Esophagus muscularis mucosa (tissue), 4 donors: ENCODE results near the gene MOB3B. TPM values are rescaled to one million over a fixed set of nuclear protein-coding genes. Genes with fewer than 3 reads are reported as not detected.
A peak's percentile ranks its signal among the peaks of the same experiment; 100 is the strongest.

Experiments used
- DNase-seq: peaks from one replicate; pipeline ENCODE4 v3.0.0-alpha.2; 2017; ENCODE audit errors: extremely low spot score
- H3K27ac ChIP-seq, 4 donors: fragments of 200-600 bp; sonication (generic); replicated peaks in 1 of 4; 1 replicate in 3 of 4; 2 replicates in 1 of 4; pipeline ENCODE4 v1.5.1; 2016 to 2019; ENCODE audit warnings: mild to moderate bottlenecking in 1 of 4
- H3K27me3 ChIP-seq, 4 donors: fragments of 200-600 bp; sonication (generic); one replicate each; pipeline versions ENCODE4 v1.5.1 to v1.6.0; 2016 to 2019
- H3K36me3 ChIP-seq, 4 donors: fragments of 200-600 bp; sonication (generic); one replicate each; pipeline ENCODE4 v1.5.1; 2016 to 2019
- H3K4me1 ChIP-seq, 4 donors: fragments of 200-600 bp; sonication (generic); one replicate each; pipeline ENCODE4 v1.5.1; 2016 to 2019
- H3K4me3 ChIP-seq, 4 donors: fragments of 200-600 bp; sonication (generic); 1 replicate in 2 of 4; 2 replicates in 2 of 4; pipeline ENCODE4 v1.5.1; 2016 to 2019; ENCODE audit warnings: mild to moderate bottlenecking in 4 of 4, moderate library complexity in 1 of 4
- H3K9me3 ChIP-seq, 4 donors: fragments of 200-600 bp; sonication (generic); 1 replicate in 3 of 4; 2 replicates in 1 of 4; pipeline ENCODE4 v1.5.1; 2016 to 2019
- CTCF ChIP-seq, 3 experiments: fragments of 200-600 bp in 2 of 3; fragments of 450-650 bp in 1 of 3; sonication (generic) in 2 of 3; IDR thresholded peaks; one replicate each; pipeline ENCODE4 v1.5.1; 2017 to 2019; ENCODE audit warnings: antibody characterized with exemption in 3 of 3, mild to moderate bottlenecking in 2 of 3, moderate library complexity in 1 of 3
- EP300 ChIP-seq: sonication (generic); formaldehyde crosslinking; IDR thresholded peaks from one replicate; pipeline ENCODE4 v1.6.1; 2017; ENCODE audit warnings: antibody characterized with exemption
- POLR2A ChIP-seq: fragments of 450-650 bp; IDR thresholded peaks from one replicate; pipeline ENCODE4 v1.6.1; 2017; ENCODE audit warnings: antibody characterized with exemption, moderate library complexity, mild to moderate bottlenecking, low read depth
- POLR2AphosphoS5 ChIP-seq, 2 donors: sonication (generic); formaldehyde crosslinking; IDR thresholded peaks; one replicate each; pipeline ENCODE4 v1.6.1; 2017; ENCODE audit warnings: antibody characterized with exemption in 2 of 2
- WGBS: methylation state at CpG from one replicate; pipeline ENCODE4 v1.1.5; 2018; 5-methylcytosine and 5-hydroxymethylcytosine counted together
- intact Hi-C: fragments of 100-400 bp; cut with DNase I; formaldehyde crosslinking; loops from one replicate; pipeline ENCODE4 v1.15.1; 2023
- total RNA-seq, 4 donors: library from RNA; depleted of rRNA; stranded (reverse); fragments of >200 nt; gene quantifications; one replicate each; pipeline versions ENCODE4 v1.1.0 to v1.2.1, GENCODE V29; 2016

The MOB3B gene
- total RNA-seq, 4 donors from 2014 or later: 7.6 to 11.6 (median 9.5) TPM

- DNase-seq: no peak
- Histone ChIP-seq H3K9me3 (no peaks in the 10 kb centered on the region), H3K27ac (peak overlapping the region in 1 of 4 donors; percentile 10), H3K4me3 (no peak overlapping the region), H3K4me1 (peaks cover 0 to 34% (median 23%) of the 10 kb centered on the region in 4 donors), H3K27me3 (no peaks in the 10 kb centered on the region), H3K36me3 (peaks cover 0 to 8% (median 0%) of the 10 kb centered on the region in 4 donors)
- intact Hi-C loops: no loop called here
- WGBS: 62% methylated on average over 5 of the region's 5 CpGs
- TF ChIP-seq POLR2AphosphoS5 (IDR thresholded peaks at IDR 0.05) (no peak), POLR2A (no peak)
Observed at GRCh38 chr9:27353474-27354229, 176.0 kb downstream of the MOB3B start.

GRCh38 chr9:27353166-27353473 is 176.5 kb downstream of the MOB3B start:
- 81% methylated on average over 4 of the region's 4 CpGs for WGBS

GRCh38 chr9:27352457-27353165 is 177.0 kb downstream of the MOB3B start:
- DNase-seq: no peak
- Histone ChIP-seq H3K4me1 (peaks cover 0 to 34% (median 23%) of the 10 kb centered on the region in 4 donors), H3K27me3 (no peaks in the 10 kb centered on the region), H3K27ac (no peak overlapping the region), H3K4me3 (no peak overlapping the region), H3K9me3 (no peaks in the 10 kb centered on the region), H3K36me3 (no peaks in the 10 kb centered on the region)
- intact Hi-C loops: no loop called here
- TF ChIP-seq POLR2A (no peak), POLR2AphosphoS5 (IDR thresholded peaks at IDR 0.05) (no peak), CTCF (IDR thresholded peaks at IDR 0.05) (no peak)
- 88% methylated on average over 5 of the region's 5 CpGs for WGBS

More at GRCh38 chr9:27353166-27353473, 176.5 kb downstream of the MOB3B start:
- Histone ChIP-seq H3K27ac (peak overlapping the region in 1 of 4 donors; percentile 10), H3K4me1 (peaks cover 0 to 34% (median 23%) of the 10 kb centered on the region in 4 donors), H3K27me3 (no peaks in the 10 kb centered on the region), H3K9me3 (no peaks in the 10 kb centered on the region), H3K4me3 (no peak overlapping the region), H3K36me3 (peaks cover 0 to 3% (median 0%) of the 10 kb centered on the region in 4 donors)
- TF ChIP-seq EP300 (no peak), POLR2A (no peak), CTCF (IDR thresholded peaks at IDR 0.05) (no peak), POLR2AphosphoS5 (IDR thresholded peaks at IDR 0.05) (no peak)
- intact Hi-C loops: no loop called here
- DNase-seq: no peak

- intact Hi-C loops: no loop called here
- WGBS: 90% methylated on average over 1 of the region's 2 CpGs
- Histone ChIP-seq H3K9me3 (no peaks in the 10 kb centered on the region), H3K27me3 (no peaks in the 10 kb centered on the region), H3K36me3 (no peaks in the 10 kb centered on the region), H3K27ac (peak overlapping the region in 1 of 4 donors; percentile 22), H3K4me3 (no peak overlapping the region), H3K4me1 (peaks cover 0 to 34% (median 23%) of the 10 kb centered on the region in 4 donors)
- TF ChIP-seq CTCF (IDR thresholded peaks at IDR 0.05) (no peak), POLR2A (no peak), POLR2AphosphoS5 (IDR thresholded peaks at IDR 0.05) (no peak), EP300 (no peak)
- DNase-seq: no peak
Observed at GRCh38 chr9:27351438-27351837, 178.2 kb downstream of the MOB3B start.

GRCh38 chr9:27350382-27350976 is 179.1 kb downstream of the MOB3B start:
- Histone ChIP-seq H3K4me1 (peaks cover 0 to 33% (median 21%) of the 10 kb centered on the region in 4 donors), H3K4me3 (no peak overlapping the region), H3K9me3 (no peaks in the 10 kb centered on the region), H3K36me3 (no peaks in the 10 kb centered on the region), H3K27me3 (no peaks in the 10 kb centered on the region), H3K27ac (no peak overlapping the region)
- DNase-seq: no peak
- intact Hi-C loops: no loop called here
- TF ChIP-seq POLR2A: no peak
- no peak for TF ChIP-seq CTCF (IDR thresholded peaks at IDR 0.05)
- TF ChIP-seq EP300: no peak
- no peak for TF ChIP-seq POLR2AphosphoS5 (IDR thresholded peaks at IDR 0.05)
- WGBS: 97% methylated on average over 5 of the region's 5 CpGs
